HT-29 (cell line): ENCODE results near the gene HDX. TPM values are rescaled to one million over a fixed set of nuclear protein-coding genes. Genes with fewer than 3 reads are reported as not detected.
A peak's percentile ranks its signal among the peaks of the same experiment; 100 is the strongest.
"Not testable (repeated sequence)": the region's sequence is repeated elsewhere in the genome, so short reads cannot be mapped to it uniquely, and the experiment has no call there.

Source experiments
- DNase-seq: peaks from one replicate; pipeline ENCODE4 v3.0.0-alpha.2; 2015; ENCODE audit warnings: low spot score
- small RNA-seq: library from RNA; depleted of rRNA; stranded (forward); fragments of <200 nt; gene quantifications from one replicate; pipeline ENCODE3, GENCODE V24; 2014
- total RNA-seq: library from RNA; depleted of rRNA; stranded (reverse); fragments of >200 nt; shearing (Covaris generic); gene quantifications from 2 replicates; pipeline ENCODE4 v1.2.3, GENCODE V29; 2014

The HDX gene
- total RNA-seq, 1 experiment from 2014 or later = not detected

GRCh38 chrX:84339507-84340364 is 162.5 kb downstream of the HDX start:
- peak; percentile 48 for DNase-seq

GRCh38 chrX:84336646-84337045 is 165.6 kb downstream of the HDX start:
- no peak for DNase-seq

GRCh38 chrX:84335121-84335520 is 167.1 kb downstream of the HDX start:
- DNase-seq = no peak

- no peak for DNase-seq
Observed at GRCh38 chrX:84322083-84322827, 180.0 kb downstream of the HDX start.

- DNase-seq = no peak
Observed at GRCh38 chrX:84320614-84321013, 181.6 kb downstream of the HDX start.

- no peak for DNase-seq
Observed at GRCh38 chrX:84320023-84320422, 182.2 kb downstream of the HDX start.

- no peak for DNase-seq
Observed at GRCh38 chrX:84318661-84319060, 183.6 kb downstream of the HDX start.

GRCh38 chrX:84315946-84316345 is 186.3 kb downstream of the HDX start:
- DNase-seq = not testable (repeated sequence)

Small RNA genes within 50 kb of the gene (small RNA-seq; reads per million reads assigned to genes)
- gene AL450471.1 = not detected
